ENCODE results near the gene ZXDC. TPM values are rescaled to one million over a fixed set of nuclear protein-coding genes. Genes with fewer than 3 reads are reported as not detected.

ZXDC gene
- total RNA-seq, 1 donor from 2014 or later, result 45.4 TPM

- no peak for TF ChIP-seq CTCF (IDR thresholded peaks at IDR 0.05)
- no peak overlapping the region for H3K27ac Mint-ChIP-seq
- ChIA-PET POLR2A (no interaction called here), CTCF (interaction anchor here (0.8 kb wide), 1 partner anchor 10 kb away, joined by 3 read pairs; no protein-coding TSS in a partner anchor)
- peaks cover 5% of the 10 kb centered on the region for H3K4me1 Mint-ChIP-seq
- H3K27me3 Mint-ChIP-seq, result no peaks in the 10 kb centered on the region
- H3K36me3 Mint-ChIP-seq (ENCODE audit: low read depth), result no peaks in the 10 kb centered on the region
- intact Hi-C loops (cut with micrococcal nuclease), result no loop called here
- no peaks in the 10 kb centered on the region for H3K9me3 Mint-ChIP-seq
- ATAC-seq (ENCODE audit: low read depth), result no peak
- no peak for DNase-seq
- no peak overlapping the region for H3K4me3 Mint-ChIP-seq
Observed at GRCh38 chr3:126482503-126483255, 7.0 kb upstream of the ZXDC start.

GRCh38 chr3:126481808-126482502 is 6.3 kb upstream of the ZXDC start:
- Mint-ChIP-seq H3K9me3 (no peaks in the 10 kb centered on the region), H3K27me3 (no peaks in the 10 kb centered on the region), H3K27ac (no peak overlapping the region), H3K36me3 (ENCODE audit: low read depth) (no peaks in the 10 kb centered on the region), H3K4me1 (peaks cover 4% of the 10 kb centered on the region), H3K4me3 (no peak overlapping the region)
- ChIA-PET CTCF (interaction anchor here (0.8 kb wide), 1 partner anchor 10 kb away, joined by 3 read pairs; no protein-coding TSS in a partner anchor), POLR2A (no interaction called here)
- no peak for TF ChIP-seq CTCF (IDR thresholded peaks at IDR 0.05)
- no peak for ATAC-seq (ENCODE audit: low read depth)
- DNase-seq, result no peak
- intact Hi-C loops (cut with micrococcal nuclease), result no loop called here

- DNase-seq (no peak), ATAC-seq (ENCODE audit: low read depth) (no peak)
- no peaks in the 10 kb centered on the region for H3K27me3 Mint-ChIP-seq
- no peak overlapping the region for H3K27ac Mint-ChIP-seq
- no peak for TF ChIP-seq CTCF (IDR thresholded peaks at IDR 0.05)
- H3K4me3 Mint-ChIP-seq, result no peak overlapping the region
- peaks cover 6% of the 10 kb centered on the region for H3K4me1 Mint-ChIP-seq
- intact Hi-C loops (cut with micrococcal nuclease), result no loop called here
- H3K9me3 Mint-ChIP-seq, result no peaks in the 10 kb centered on the region
- ChIA-PET CTCF (no interaction called here), POLR2A (interaction anchor here (0.6 kb wide), 1 partner anchor 885 kb away, joined by 3 read pairs; no protein-coding TSS in a partner anchor)
- H3K36me3 Mint-ChIP-seq (ENCODE audit: low read depth), result no peaks in the 10 kb centered on the region
Observed at GRCh38 chr3:126480861-126481260, 5.2 kb upstream of the ZXDC start.

GRCh38 chr3:126480206-126480605 is 4.5 kb upstream of the ZXDC start:
- intact Hi-C loops (cut with micrococcal nuclease), result no loop called here

More at GRCh38 chr3:126480206-126480605, 4.5 kb upstream of the ZXDC start:
- Mint-ChIP-seq H3K36me3 (ENCODE audit: low read depth) (no peaks in the 10 kb centered on the region), H3K9me3 (no peaks in the 10 kb centered on the region), H3K4me1 (peaks cover 6% of the 10 kb centered on the region), H3K27ac (no peak overlapping the region), H3K27me3 (no peaks in the 10 kb centered on the region), H3K4me3 (no peak overlapping the region)
- no peak for TF ChIP-seq CTCF (IDR thresholded peaks at IDR 0.05)
- ATAC-seq (ENCODE audit: low read depth) (no peak), DNase-seq (no peak)
- POLR2A ChIA-PET, result interaction anchor here (0.6 kb wide), 1 partner anchor 884 kb away, joined by 3 read pairs; no protein-coding TSS in a partner anchor
- CTCF ChIA-PET, result no interaction called here

Measured in activated B cell treated with CpG ODN at 0.5 μM for 24 hours (primary cell).